ENCODE measurements around the gene SLC5A11. TPM values are rescaled to one million over a fixed set of nuclear protein-coding genes. Genes with fewer than 3 reads are reported as not detected.

The SLC5A11 gene
- total and polyA plus RNA-seq, 2 donors from 2014 or later = 1.2 to 2.1 TPM

- Histone ChIP-seq H3K9me3 (ENCODE audit: control insufficient read depth in 2 of 3, insufficient read depth in 1 of 3, low read length in 3 of 3) (no peaks in the 10 kb centered on the region), H3K27me3 (ENCODE audit: control insufficient read depth, insufficient read depth, low read length) (no peaks in the 10 kb centered on the region), H3K9ac (ENCODE audit: low read length in 3 of 3) (no peak overlapping the region), H3K4me1 (ENCODE audit: control insufficient read depth in 2 of 3, insufficient read depth in 2 of 3, low read depth in 1 of 3, low read length in 3 of 3) (peaks cover 0 to 2% (median 0%) of the 10 kb centered on the region in 3 donors), H3K27ac (ENCODE audit: low read depth in 2 of 2, low read length in 2 of 2) (no peak overlapping the region), H3K36me3 (ENCODE audit: control insufficient read depth in 2 of 3, insufficient read depth in 3 of 3, low read length in 3 of 3) (no peaks in the 10 kb centered on the region), H3K4me3 (ENCODE audit: low read length in 3 of 3) (no peak overlapping the region)
- intact Hi-C loops (cut with DNase I) = no loop called here
- no peak for FAIRE-seq
- TF ChIP-seq, protein P1, sequence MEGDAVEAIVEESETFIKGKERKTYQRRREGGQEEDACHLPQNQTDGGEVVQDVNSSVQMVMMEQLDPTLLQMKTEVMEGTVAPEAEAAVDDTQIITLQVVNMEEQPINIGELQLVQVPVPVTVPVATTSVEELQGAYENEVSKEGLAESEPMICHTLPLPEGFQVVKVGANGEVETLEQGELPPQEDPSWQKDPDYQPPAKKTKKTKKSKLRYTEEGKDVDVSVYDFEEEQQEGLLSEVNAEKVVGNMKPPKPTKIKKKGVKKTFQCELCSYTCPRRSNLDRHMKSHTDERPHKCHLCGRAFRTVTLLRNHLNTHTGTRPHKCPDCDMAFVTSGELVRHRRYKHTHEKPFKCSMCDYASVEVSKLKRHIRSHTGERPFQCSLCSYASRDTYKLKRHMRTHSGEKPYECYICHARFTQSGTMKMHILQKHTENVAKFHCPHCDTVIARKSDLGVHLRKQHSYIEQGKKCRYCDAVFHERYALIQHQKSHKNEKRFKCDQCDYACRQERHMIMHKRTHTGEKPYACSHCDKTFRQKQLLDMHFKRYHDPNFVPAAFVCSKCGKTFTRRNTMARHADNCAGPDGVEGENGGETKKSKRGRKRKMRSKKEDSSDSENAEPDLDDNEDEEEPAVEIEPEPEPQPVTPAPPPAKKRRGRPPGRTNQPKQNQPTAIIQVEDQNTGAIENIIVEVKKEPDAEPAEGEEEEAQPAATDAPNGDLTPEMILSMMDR (IDR thresholded peaks at IDR 0.05; ENCODE audit: borderline replicate concordance, extremely low read depth, insufficient read depth) = no peak
- DNase-seq = no peak
These were observed 6.5 kb downstream of the SLC5A11 start for GRCh38 chr16:24852281-24852721.

GRCh38 chr16:24853169-24853824 lies 7.5 kb downstream of the SLC5A11 start:
- Histone ChIP-seq H3K27ac (ENCODE audit: low read depth in 2 of 2, low read length in 2 of 2) (no peak overlapping the region), H3K36me3 (ENCODE audit: control insufficient read depth in 2 of 3, insufficient read depth in 3 of 3, low read length in 3 of 3) (no peaks in the 10 kb centered on the region), H3K4me1 (ENCODE audit: control insufficient read depth in 2 of 3, insufficient read depth in 2 of 3, low read depth in 1 of 3, low read length in 3 of 3) (peaks cover 0 to 2% (median 0%) of the 10 kb centered on the region in 3 donors), H3K27me3 (ENCODE audit: control insufficient read depth, insufficient read depth, low read length) (no peaks in the 10 kb centered on the region), H3K9me3 (ENCODE audit: control insufficient read depth in 2 of 3, insufficient read depth in 1 of 3, low read length in 3 of 3) (no peaks in the 10 kb centered on the region), H3K9ac (ENCODE audit: low read length in 3 of 3) (no peak overlapping the region), H3K4me3 (ENCODE audit: low read length in 3 of 3) (no peak overlapping the region)
- no peak for FAIRE-seq
- TF ChIP-seq, protein P1 (IDR thresholded peaks at IDR 0.05; ENCODE audit: borderline replicate concordance, extremely low read depth, insufficient read depth) = no peak
- intact Hi-C loops (cut with DNase I) = no loop called here
- no peak for DNase-seq

GRCh38 chr16:24853830-24854229 lies 8.1 kb downstream of the SLC5A11 start:
- FAIRE-seq (no peak), DNase-seq (no peak)
- H3K9ac ChIP-seq (ENCODE audit: low read length in 3 of 3) = no peak overlapping the region
- no peak overlapping the region for H3K27ac ChIP-seq (ENCODE audit: low read depth in 2 of 2, low read length in 2 of 2)
- no peak overlapping the region for H3K4me3 ChIP-seq (ENCODE audit: low read length in 3 of 3)
- peaks cover 0 to 2% (median 0%) of the 10 kb centered on the region in 3 donors for H3K4me1 ChIP-seq (ENCODE audit: control insufficient read depth in 2 of 3, insufficient read depth in 2 of 3, low read depth in 1 of 3, low read length in 3 of 3)
- H3K27me3 ChIP-seq (ENCODE audit: control insufficient read depth, insufficient read depth, low read length) = no peaks in the 10 kb centered on the region
- no peaks in the 10 kb centered on the region for H3K9me3 ChIP-seq (ENCODE audit: control insufficient read depth in 2 of 3, insufficient read depth in 1 of 3, low read length in 3 of 3)
- TF ChIP-seq, protein P1 (IDR thresholded peaks at IDR 0.05; ENCODE audit: borderline replicate concordance, extremely low read depth, insufficient read depth) = no peak
- no peaks in the 10 kb centered on the region for H3K36me3 ChIP-seq (ENCODE audit: control insufficient read depth in 2 of 3, insufficient read depth in 3 of 3, low read length in 3 of 3)
- intact Hi-C loops (cut with DNase I) = no loop called here

Data from kidney (tissue), 14 donors.